PFSK-1 (cell line): ENCODE data around the gene MR1.

Experiments
- FOXP2 ChIP-seq: optimal IDR thresholded peaks from 2 replicates; pipeline ENCODE3; 2011; ENCODE audit warnings: borderline replicate concordance, control low read depth, inconsistent platforms; ENCODE audit not compliant: insufficient read depth; ENCODE audit errors: extremely low read length, extremely low read depth
- POLR2AphosphoS5 ChIP-seq: IDR thresholded peaks from 2 replicates; pipeline ENCODE4 v1.6.1; 2012; ENCODE audit warnings: low read depth, mild to moderate bottlenecking, control low read depth, low read length, moderate library complexity
- REST ChIP-seq, 2 experiments: IDR thresholded peaks; 2 replicates each; pipeline versions ENCODE4 v1.6.1 to v1.8.0; 2011 to 2012; ENCODE audit warnings: low read depth in 2 of 2, low read length in 2 of 2, control low read depth in 1 of 2, inconsistent platforms in 1 of 2, mild to moderate bottlenecking in 1 of 2, moderate library complexity in 1 of 2; ENCODE audit not compliant: insufficient read depth in 1 of 2
- TAF1 ChIP-seq: IDR thresholded peaks from 2 replicates; pipeline ENCODE4 v1.6.1; 2012; ENCODE audit warnings: low read length, control low read depth, borderline replicate concordance; ENCODE audit not compliant: insufficient read depth

GRCh38 chr1:181061487-181061886 lies 27.7 kb downstream of the MR1 start:
- no peak for TF ChIP-seq TAF1
- TF ChIP-seq REST (IDR thresholded peaks at IDR 0.05; ENCODE audit: insufficient read depth in 1 of 2, low read depth in 2 of 2, low read length in 2 of 2) = no peak
- no peak for TF ChIP-seq FOXP2
- TF ChIP-seq POLR2AphosphoS5 = no peak
